PC-9 (cell line): ENCODE results near the gene IFNLR1.

Source experiments
- CTCF ChIP-seq: fragments of 200-600 bp; sonication (generic); conservative IDR thresholded peaks from 2 replicates; pipeline ENCODE4 v1.6.1; 2017; ENCODE audit warnings: mixed run types, antibody characterized with exemption, mild to moderate bottlenecking, moderate library complexity
- EZH2 ChIP-seq: fragments of 200-600 bp; sonication (generic); IDR thresholded peaks from 2 replicates; pipeline ENCODE4 v1.8.0; 2017; ENCODE audit warnings: antibody characterized with exemption, low read depth

GRCh38 chr1:24138476-24139221 is 48.4 kb downstream of the IFNLR1 start:
- no peak for TF ChIP-seq EZH2
- TF ChIP-seq CTCF = no peak
